ENCODE data around the gene LDLRAD4.

GRCh38 chr18:13427354-13427753, 208.8 kb downstream of the LDLRAD4 start:
- no peak for TF ChIP-seq EZH2 (IDR thresholded peaks at IDR 0.05)
- TF ChIP-seq FOXP2 (optimal IDR thresholded peaks at IDR 0.05; ENCODE audit: control extremely low read depth, extremely low read length, insufficient read depth): no peak

All from SK-N-MC (cell line).